Choroid plexus epithelial cell (primary cell): ENCODE data around the gene TPGS1.

Experiments used
- DNase-seq: peaks from one replicate; pipeline ENCODE4 v3.0.0-alpha.2; 2010; ENCODE audit warnings: low read depth
- H3K4me3 ChIP-seq: 2 replicates; pipeline ENCODE4 v1.5.1; 2011; ENCODE audit warnings: low read depth, mild to moderate bottlenecking, control low read depth, low read length, moderate library complexity
- TF ChIP-seq, protein P1 (sequence below): conservative IDR thresholded peaks from 2 replicates; pipeline ENCODE4 v1.5.1; 2011; ENCODE audit warnings: low read depth, mild to moderate bottlenecking, control low read depth, inconsistent platforms, low read length, moderate library complexity

TPGS1 gene

DNA sequence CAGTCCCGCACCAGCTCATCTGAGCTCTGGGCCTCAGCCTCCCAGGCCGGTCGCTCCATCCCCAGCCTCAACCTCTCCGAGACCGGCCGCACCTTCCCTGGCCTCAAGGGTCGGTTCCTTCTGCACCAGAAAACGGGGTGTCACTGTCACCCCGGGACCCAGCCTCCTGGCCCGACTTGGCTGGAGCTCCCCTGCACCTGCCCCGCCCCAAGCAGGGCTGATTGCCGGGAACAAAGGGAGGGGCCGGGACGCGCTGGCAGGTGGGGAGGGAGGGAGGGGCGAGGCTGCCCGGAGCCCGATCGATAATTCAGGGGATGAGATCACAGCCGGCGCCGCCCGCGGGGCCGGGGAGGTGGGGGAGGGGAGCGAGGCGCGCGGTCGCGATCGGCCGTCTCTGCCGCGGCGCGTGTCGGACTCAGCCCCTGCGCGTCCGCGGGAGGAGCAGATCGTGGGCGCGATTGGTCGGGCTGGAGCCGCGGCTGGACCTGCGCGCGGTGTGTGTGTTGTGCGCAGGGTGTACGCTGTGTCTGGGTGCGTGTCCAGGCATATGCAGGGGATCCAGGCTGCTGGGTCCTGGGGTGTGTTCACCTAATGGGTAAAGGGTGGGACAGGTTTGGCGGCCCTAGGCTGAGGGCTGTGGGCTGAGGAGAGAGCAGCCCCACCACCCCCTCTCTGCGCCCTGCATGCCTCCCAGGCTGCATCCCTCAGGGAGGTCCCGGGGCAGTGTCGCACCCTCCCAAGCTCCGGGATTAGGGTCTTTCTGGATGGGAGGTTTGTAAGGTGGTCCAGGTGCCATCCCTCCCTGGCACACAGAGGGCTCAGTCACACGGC is 45.4 kb upstream of the TPGS1 start:
- no peak overlapping the region for H3K4me3 ChIP-seq
- no peak for DNase-seq
- TF ChIP-seq, protein P1, sequence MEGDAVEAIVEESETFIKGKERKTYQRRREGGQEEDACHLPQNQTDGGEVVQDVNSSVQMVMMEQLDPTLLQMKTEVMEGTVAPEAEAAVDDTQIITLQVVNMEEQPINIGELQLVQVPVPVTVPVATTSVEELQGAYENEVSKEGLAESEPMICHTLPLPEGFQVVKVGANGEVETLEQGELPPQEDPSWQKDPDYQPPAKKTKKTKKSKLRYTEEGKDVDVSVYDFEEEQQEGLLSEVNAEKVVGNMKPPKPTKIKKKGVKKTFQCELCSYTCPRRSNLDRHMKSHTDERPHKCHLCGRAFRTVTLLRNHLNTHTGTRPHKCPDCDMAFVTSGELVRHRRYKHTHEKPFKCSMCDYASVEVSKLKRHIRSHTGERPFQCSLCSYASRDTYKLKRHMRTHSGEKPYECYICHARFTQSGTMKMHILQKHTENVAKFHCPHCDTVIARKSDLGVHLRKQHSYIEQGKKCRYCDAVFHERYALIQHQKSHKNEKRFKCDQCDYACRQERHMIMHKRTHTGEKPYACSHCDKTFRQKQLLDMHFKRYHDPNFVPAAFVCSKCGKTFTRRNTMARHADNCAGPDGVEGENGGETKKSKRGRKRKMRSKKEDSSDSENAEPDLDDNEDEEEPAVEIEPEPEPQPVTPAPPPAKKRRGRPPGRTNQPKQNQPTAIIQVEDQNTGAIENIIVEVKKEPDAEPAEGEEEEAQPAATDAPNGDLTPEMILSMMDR = no peak

DNA sequence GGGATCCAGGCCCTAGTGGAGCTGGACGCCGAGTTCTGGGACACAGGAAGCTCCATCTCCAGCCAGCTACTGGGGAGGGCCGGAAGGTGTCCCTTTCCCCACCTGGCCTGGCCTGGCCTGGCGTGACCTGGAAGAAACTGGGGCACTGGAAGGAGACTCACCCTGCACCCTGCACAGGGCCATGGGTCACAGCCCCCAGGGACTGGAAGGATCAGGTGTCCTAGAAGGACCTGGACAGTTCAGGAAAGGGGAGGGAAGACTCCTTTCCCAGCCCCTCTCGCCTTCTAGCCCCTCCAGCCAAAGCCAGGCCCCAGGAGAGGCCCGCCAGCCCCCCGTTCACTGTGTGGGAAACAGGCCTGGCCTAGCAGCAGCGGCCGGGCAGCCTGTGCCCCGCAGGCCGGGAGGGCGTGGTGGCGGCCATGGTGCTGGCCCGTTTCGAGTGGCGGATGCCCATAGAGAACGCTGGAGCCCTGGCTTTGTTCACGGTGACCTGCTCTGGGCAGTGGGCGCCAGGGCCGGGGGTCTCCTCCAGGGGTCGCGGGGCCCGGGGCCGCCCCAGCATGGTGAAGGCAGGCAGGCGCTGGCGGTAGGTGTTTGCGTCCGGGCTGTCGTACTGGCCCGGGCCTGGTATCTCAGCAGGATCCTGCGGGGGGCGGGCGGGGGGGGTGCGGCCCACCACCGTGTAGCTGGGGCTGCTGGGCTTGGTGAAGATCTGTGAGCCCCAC is 43.7 kb upstream of the TPGS1 start:
- no peak for DNase-seq
- TF ChIP-seq, protein P1 = no peak
- no peak overlapping the region for H3K4me3 ChIP-seq

DNA sequence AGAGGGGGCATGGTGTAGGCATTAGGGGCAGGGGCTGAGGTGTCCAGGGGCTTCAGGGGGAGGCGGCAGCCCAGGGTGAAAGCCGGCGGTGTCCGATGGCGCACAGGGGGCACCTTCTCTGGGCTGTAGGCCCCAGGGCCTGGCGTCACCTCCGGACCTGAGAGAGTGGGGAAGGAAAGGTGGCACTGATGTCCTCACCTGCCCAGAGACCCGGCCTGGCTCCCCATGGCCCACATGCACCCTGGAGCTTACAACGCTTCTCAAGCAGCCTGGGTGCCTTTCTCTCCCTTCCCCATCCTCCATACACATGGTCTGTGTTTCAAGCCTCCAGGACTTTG is 43.1 kb upstream of the TPGS1 start:
- TF ChIP-seq, protein P1 = no peak
- H3K4me3 ChIP-seq = no peak overlapping the region
- DNase-seq = no peak

DNA sequence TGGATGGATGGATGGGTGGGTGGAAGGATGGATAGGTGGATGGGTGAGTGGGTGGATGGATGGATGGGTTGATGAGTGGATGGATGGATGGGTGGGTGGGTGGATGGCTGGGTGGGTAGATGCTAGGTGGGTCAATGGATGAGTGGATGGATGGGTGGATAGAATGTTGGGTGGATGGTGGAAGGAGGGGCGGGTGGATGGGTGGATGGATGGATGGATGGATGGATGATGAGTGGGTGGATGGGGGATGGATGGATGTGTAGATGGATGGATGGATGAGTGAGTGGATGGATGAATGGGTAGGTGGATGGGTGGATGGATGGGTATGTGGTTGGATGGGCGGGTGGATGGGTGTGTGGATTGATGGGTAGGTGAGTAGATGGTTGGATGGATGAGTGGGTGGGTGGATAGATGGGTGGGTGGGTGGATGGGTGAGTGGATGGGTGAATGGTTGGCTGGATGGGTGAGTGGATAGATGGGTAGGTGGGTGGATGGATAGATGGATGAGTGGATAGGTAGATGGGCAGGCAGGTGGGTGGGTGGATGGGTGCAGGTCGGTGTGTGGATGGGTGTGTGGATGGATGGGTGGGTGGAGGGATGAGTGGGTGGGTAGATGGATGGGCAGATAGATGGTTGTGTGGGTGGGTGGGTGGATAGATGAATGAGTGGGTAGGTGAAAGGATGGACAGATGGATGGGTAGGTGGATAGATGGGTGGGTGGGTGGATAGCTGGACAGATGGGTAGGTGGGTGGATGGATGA is 42.1 kb upstream of the TPGS1 start:
- H3K4me3 ChIP-seq = no peak overlapping the region
- TF ChIP-seq, protein P1 = no peak
- no peak for DNase-seq

DNA sequence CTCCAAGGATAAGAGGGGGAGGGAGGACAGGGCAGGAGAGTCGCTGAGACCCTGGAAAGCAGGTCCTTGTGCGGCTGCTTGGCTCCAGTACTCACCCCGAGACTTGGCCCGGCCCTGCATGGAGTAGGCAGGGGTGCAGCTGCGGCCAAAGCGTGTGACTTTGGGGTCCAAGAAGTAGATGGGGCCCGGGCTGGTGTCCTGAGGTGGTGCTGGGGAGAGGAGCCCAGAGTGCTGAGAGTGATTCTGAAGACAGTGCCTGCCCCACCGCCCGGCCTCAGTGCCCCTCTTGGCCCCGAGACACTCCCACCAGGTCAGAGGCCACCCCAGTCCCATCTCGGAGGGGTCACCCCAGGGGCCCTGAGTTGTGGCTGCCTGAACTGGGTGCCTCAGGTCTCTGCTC is 39.7 kb upstream of the TPGS1 start:
- DNase-seq = no peak
- TF ChIP-seq, protein P1 = no peak
- no peak overlapping the region for H3K4me3 ChIP-seq

DNA sequence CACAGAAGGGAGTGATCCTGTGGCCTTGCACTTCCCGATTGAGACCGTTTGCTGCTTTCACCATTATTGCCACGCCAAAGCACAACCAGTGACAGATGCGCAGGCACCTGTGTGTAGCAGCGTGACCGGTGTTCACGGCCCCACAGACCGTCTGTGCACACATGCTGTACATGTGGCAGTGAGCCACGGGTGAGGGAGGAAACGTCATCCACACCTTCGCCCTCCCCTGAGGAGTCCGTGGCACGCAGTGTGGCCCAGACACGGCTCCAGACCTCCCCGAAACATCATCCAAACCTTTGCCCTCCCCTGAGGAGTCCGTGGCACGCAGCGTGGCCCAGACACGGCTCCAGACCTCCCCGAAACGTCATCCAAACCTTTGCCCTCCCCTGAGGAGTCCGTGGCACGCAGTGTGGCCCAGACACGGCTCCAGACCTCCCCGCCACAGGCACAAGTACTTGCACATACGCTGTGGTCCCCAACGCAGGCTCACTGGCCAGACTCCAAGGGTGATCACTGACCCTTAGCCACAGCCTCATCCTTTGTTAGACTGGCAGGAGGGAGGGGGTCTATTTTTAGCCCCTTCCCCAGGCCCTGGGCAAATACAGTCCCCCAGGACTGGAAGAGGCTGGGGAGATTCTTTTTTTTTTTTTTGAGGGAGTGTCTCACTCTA is 38.6 kb upstream of the TPGS1 start:
- DNase-seq = no peak
- TF ChIP-seq, protein P1 = no peak
- no peak overlapping the region for H3K4me3 ChIP-seq
